Right lobe of liver (tissue), 4 donors: Measurements from ENCODE around the gene CDC25B.
A peak's percentile ranks its signal among the peaks of the same experiment; 100 is the strongest.

ENCODE experiments used
- POLR2A ChIP-seq: fragments of 450-650 bp; IDR thresholded peaks from one replicate; pipeline ENCODE4 v1.6.1; 2017; ENCODE audit warnings: antibody characterized with exemption, mild to moderate bottlenecking
- TF ChIP-seq, protein P1 (sequence below), 4 donors: fragments of 200-600 bp in 3 of 4; fragments of 450-650 bp in 1 of 4; IDR thresholded peaks; one replicate each; pipeline versions ENCODE4 v1.5.1 to v1.8.0; 2016 to 2022; ENCODE audit warnings: antibody characterized with exemption in 4 of 4, mild to moderate bottlenecking in 2 of 4
- donor health status: DM: no; HTN: no; CAD: no.
- donor health status: DM: no; HTN: no; CAD: no.
- donor health status: DM: no; HTN: yes; CAD: no.

DNA sequence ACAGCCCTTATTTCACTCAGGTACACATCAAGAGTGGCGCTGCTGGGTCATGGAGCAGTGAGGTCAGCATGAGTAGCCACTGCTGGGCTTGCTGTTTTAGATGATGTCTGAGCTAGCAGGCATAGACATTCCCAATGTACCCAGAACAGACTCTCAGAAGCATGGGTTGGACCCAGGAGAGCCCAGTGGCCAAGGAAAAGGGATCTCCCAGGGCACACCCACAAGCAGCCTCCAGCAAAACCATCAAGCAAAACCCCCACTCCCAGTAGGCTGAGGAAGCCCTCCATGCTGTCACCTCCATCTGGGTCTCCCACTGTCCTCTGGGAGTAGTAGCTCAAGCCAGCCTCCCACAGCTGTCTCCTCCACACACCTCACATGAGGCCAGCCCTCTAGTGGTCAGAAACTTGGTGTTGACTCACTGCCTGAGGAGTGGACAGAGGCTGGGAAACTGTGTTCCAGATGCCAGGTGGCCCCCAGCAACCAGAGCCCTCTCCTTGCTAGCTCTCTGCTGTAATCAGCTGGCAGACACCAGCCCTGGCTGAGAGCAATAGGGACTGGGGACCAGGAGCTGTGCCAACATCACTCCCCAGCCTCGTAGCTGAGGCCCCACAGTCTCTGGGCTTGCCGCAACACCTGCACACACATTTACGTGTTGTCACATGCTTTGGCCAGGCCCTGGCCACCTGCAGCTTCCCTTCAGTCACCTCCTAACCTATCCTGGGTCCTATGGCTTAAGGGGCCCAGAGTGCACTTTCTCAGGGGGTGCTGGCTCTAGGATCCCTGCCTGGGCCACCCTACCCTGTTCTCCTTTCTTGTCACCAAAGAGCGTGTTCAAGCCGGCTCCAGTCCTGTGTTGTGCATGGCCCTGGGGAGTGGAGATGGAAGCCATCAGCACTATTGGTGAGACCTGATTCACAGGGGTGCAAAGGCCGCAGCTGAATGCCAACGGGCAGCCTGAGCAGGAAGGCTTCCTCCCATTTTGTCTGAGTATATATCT lies 22.3 kb downstream of the CDC25B start:
- TF ChIP-seq, protein P1, sequence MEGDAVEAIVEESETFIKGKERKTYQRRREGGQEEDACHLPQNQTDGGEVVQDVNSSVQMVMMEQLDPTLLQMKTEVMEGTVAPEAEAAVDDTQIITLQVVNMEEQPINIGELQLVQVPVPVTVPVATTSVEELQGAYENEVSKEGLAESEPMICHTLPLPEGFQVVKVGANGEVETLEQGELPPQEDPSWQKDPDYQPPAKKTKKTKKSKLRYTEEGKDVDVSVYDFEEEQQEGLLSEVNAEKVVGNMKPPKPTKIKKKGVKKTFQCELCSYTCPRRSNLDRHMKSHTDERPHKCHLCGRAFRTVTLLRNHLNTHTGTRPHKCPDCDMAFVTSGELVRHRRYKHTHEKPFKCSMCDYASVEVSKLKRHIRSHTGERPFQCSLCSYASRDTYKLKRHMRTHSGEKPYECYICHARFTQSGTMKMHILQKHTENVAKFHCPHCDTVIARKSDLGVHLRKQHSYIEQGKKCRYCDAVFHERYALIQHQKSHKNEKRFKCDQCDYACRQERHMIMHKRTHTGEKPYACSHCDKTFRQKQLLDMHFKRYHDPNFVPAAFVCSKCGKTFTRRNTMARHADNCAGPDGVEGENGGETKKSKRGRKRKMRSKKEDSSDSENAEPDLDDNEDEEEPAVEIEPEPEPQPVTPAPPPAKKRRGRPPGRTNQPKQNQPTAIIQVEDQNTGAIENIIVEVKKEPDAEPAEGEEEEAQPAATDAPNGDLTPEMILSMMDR (IDR thresholded peaks at IDR 0.05): peak; percentile 63 to 75 (median 66)
- TF ChIP-seq POLR2A: no peak
